Mesendoderm (in vitro differentiated cells): ENCODE results near the gene UNC79.
A peak's percentile ranks its signal among the peaks of the same experiment; 100 is the strongest.

Source experiments
- DNase-seq: peaks from one replicate; pipeline ENCODE4 v3.0.0; 2013
- H2AK5ac ChIP-seq: 2 replicates; pipeline ENCODE4 v1.6.1; 2013; ENCODE audit warnings: low read length, inconsistent platforms
- H2BK120ac ChIP-seq: 2 replicates; pipeline ENCODE4 v1.6.1; 2013; ENCODE audit warnings: low read depth, mild to moderate bottlenecking, low read length, moderate library complexity, mixed read lengths
- H2BK15ac ChIP-seq: replicated peaks from 2 replicates; pipeline ENCODE4 v1.6.1; 2013; ENCODE audit warnings: low read depth, mild to moderate bottlenecking, moderate library complexity
- H2BK5ac ChIP-seq: 2 replicates; pipeline ENCODE4 v1.6.1; 2013; ENCODE audit warnings: low read length, inconsistent platforms
- H3K18ac ChIP-seq: 2 replicates; pipeline ENCODE4 v1.6.1; 2013; ENCODE audit warnings: mild to moderate bottlenecking, low read length, mixed read lengths
- H3K23ac ChIP-seq: one replicate; pipeline ENCODE4 v1.6.1; 2013; ENCODE audit warnings: low read length
- H3K27ac ChIP-seq: 2 replicates; pipeline ENCODE4 v1.5.1; 2013; ENCODE audit warnings: low read depth, mild to moderate bottlenecking, inconsistent platforms, low read length, moderate library complexity
- H3K27me3 ChIP-seq: 2 replicates; pipeline ENCODE4 v1.6.1; 2013; ENCODE audit warnings: low read length, control low read depth, mild to moderate bottlenecking, inconsistent platforms; ENCODE audit not compliant: insufficient read depth, poor library complexity
- H3K36me3 ChIP-seq: 2 replicates; pipeline ENCODE4 v1.6.1; 2013; ENCODE audit warnings: low read length, inconsistent platforms; ENCODE audit not compliant: control insufficient read depth, insufficient read depth
- H3K4ac ChIP-seq: one replicate; pipeline ENCODE4 v1.6.1; 2013; ENCODE audit warnings: low read depth, mild to moderate bottlenecking, low read length, moderate library complexity
- H3K4me1 ChIP-seq: 2 replicates; pipeline ENCODE4 v1.6.1; 2013; ENCODE audit warnings: low read depth, low read length, inconsistent platforms; ENCODE audit not compliant: control insufficient read depth
- H3K4me2 ChIP-seq: 2 replicates; pipeline ENCODE4 v1.6.1; 2013; ENCODE audit warnings: low read length
- H3K4me3 ChIP-seq: 2 replicates; pipeline ENCODE4 v1.5.1; 2013; ENCODE audit warnings: mild to moderate bottlenecking, low read length
- H3K56ac ChIP-seq: one replicate; pipeline ENCODE4 v1.6.1; 2013; ENCODE audit warnings: low read length
- H3K79me1 ChIP-seq: 2 replicates; pipeline ENCODE4 v1.6.1; 2013; ENCODE audit warnings: low read length, inconsistent platforms
- H3K79me2 ChIP-seq: 2 replicates; pipeline ENCODE4 v1.6.1; 2013; ENCODE audit warnings: mild to moderate bottlenecking, low read length; ENCODE audit not compliant: control insufficient read depth, insufficient read depth
- H3K9ac ChIP-seq: 2 replicates; pipeline ENCODE4 v1.6.1; 2013; ENCODE audit warnings: low read length, inconsistent platforms
- H4K5ac ChIP-seq: one replicate; pipeline ENCODE4 v1.6.1; 2013; ENCODE audit warnings: low read length
- H4K8ac ChIP-seq: one replicate; pipeline ENCODE4 v1.6.1; 2013; ENCODE audit warnings: low read depth, mild to moderate bottlenecking, control low read depth, low read length, moderate library complexity
- WGBS: extraction: QIAGEN DNeasy Blood & Tissue Kit; methylation state at CpG from one replicate; pipeline ENCODE4 v1.1.7; 2013; ENCODE audit warnings: low lambda C conversion rate, missing lambda C conversion rate; ENCODE audit not compliant: insufficient coverage; ENCODE audit errors: extremely low coverage; 5-methylcytosine and 5-hydroxymethylcytosine counted together

Gene UNC79

GRCh38 chr14:93579178-93579577 is 148.4 kb downstream of the UNC79 start:
- Histone ChIP-seq H2BK120ac (no peak overlapping the region), H3K18ac (no peak overlapping the region), H2AK5ac (no peak overlapping the region), H3K79me2 (no peaks in the 10 kb centered on the region), H3K4ac (no peak overlapping the region), H4K5ac (no peak overlapping the region), H4K8ac (no peak overlapping the region), H3K27ac (no peak overlapping the region), H3K4me2 (no peak overlapping the region), H3K36me3 (no peaks in the 10 kb centered on the region), H3K23ac (no peak overlapping the region), H2BK15ac (no peak overlapping the region), H3K4me3 (no peak overlapping the region), H3K79me1 (no peaks in the 10 kb centered on the region), H2BK5ac (no peak overlapping the region), H3K56ac (no peak overlapping the region), H3K4me1 (no peaks in the 10 kb centered on the region), H3K27me3 (no peaks in the 10 kb centered on the region), H3K9ac (no peak overlapping the region)
- DNase-seq = no peak
- WGBS = no CpG with 5 or more reads among the region's 3 CpGs

- no peak overlapping the region for H2AK5ac ChIP-seq
- no peak for DNase-seq
- H3K4ac ChIP-seq = no peak overlapping the region
- H3K9ac ChIP-seq = no peak overlapping the region
- H3K4me2 ChIP-seq = no peak overlapping the region
- no peaks in the 10 kb centered on the region for H3K79me1 ChIP-seq
- no peak overlapping the region for H2BK15ac ChIP-seq
- no peak overlapping the region for H3K18ac ChIP-seq
- H2BK120ac ChIP-seq = no peak overlapping the region
- no CpG with 5 or more reads among the region's 10 CpGs for WGBS
- no peak overlapping the region for H3K23ac ChIP-seq
- no peaks in the 10 kb centered on the region for H3K27me3 ChIP-seq
- H3K79me2 ChIP-seq = no peaks in the 10 kb centered on the region
- no peaks in the 10 kb centered on the region for H3K4me1 ChIP-seq
- H3K4me3 ChIP-seq = no peak overlapping the region
- H4K8ac ChIP-seq = no peak overlapping the region
- H3K56ac ChIP-seq = no peak overlapping the region
- H3K27ac ChIP-seq = no peak overlapping the region
- H2BK5ac ChIP-seq = no peak overlapping the region
- no peak overlapping the region for H4K5ac ChIP-seq
- H3K36me3 ChIP-seq = no peaks in the 10 kb centered on the region
Observed at GRCh38 chr14:93582516-93582915, 151.8 kb downstream of the UNC79 start.

GRCh38 chr14:93587330-93587729 is 156.6 kb downstream of the UNC79 start:
- no peak overlapping the region for H3K23ac ChIP-seq
- no peaks in the 10 kb centered on the region for H3K4me1 ChIP-seq
- H2BK15ac ChIP-seq = no peak overlapping the region
- no peak overlapping the region for H3K56ac ChIP-seq
- no peak overlapping the region for H4K5ac ChIP-seq
- no peaks in the 10 kb centered on the region for H3K79me2 ChIP-seq
- H2BK120ac ChIP-seq = no peak overlapping the region
- no peak overlapping the region for H4K8ac ChIP-seq
- no CpG with 5 or more reads among the region's 3 CpGs for WGBS
- H2BK5ac ChIP-seq = no peak overlapping the region
- no peaks in the 10 kb centered on the region for H3K79me1 ChIP-seq
- no peak for DNase-seq
- no peak overlapping the region for H3K9ac ChIP-seq
- H3K18ac ChIP-seq = no peak overlapping the region
- no peak overlapping the region for H3K4me2 ChIP-seq
- H3K36me3 ChIP-seq = no peaks in the 10 kb centered on the region
- H3K4ac ChIP-seq = no peak overlapping the region
- H3K27me3 ChIP-seq = no peaks in the 10 kb centered on the region
- H2AK5ac ChIP-seq = no peak overlapping the region
- no peak overlapping the region for H3K27ac ChIP-seq
- no peak overlapping the region for H3K4me3 ChIP-seq

- no peak for DNase-seq
Observed at GRCh38 chr14:93591506-93591905, 160.8 kb downstream of the UNC79 start.

GRCh38 chr14:93592786-93593185 is 162.0 kb downstream of the UNC79 start:
- H3K9ac ChIP-seq = no peak overlapping the region
- H3K79me2 ChIP-seq = no peaks in the 10 kb centered on the region

More at GRCh38 chr14:93591506-93591905, 160.8 kb downstream of the UNC79 start:
- H4K5ac ChIP-seq = no peak overlapping the region
- H3K79me2 ChIP-seq = no peaks in the 10 kb centered on the region
- H3K27me3 ChIP-seq = no peaks in the 10 kb centered on the region
- no peak overlapping the region for H2BK120ac ChIP-seq
- no peak overlapping the region for H3K4me2 ChIP-seq
- H3K56ac ChIP-seq = no peak overlapping the region
- no peak overlapping the region for H2BK5ac ChIP-seq
- H3K4me3 ChIP-seq = no peak overlapping the region
- no peak overlapping the region for H3K18ac ChIP-seq
- WGBS = no CpG with 5 or more reads among the region's 10 CpGs
- H3K4me1 ChIP-seq = no peaks in the 10 kb centered on the region
- H3K4ac ChIP-seq = no peak overlapping the region
- no peaks in the 10 kb centered on the region for H3K36me3 ChIP-seq
- no peak overlapping the region for H2AK5ac ChIP-seq
- no peak overlapping the region for H3K23ac ChIP-seq
- H4K8ac ChIP-seq = no peak overlapping the region
- no peaks in the 10 kb centered on the region for H3K79me1 ChIP-seq
- H2BK15ac ChIP-seq = no peak overlapping the region
- H3K9ac ChIP-seq = no peak overlapping the region
- no peak overlapping the region for H3K27ac ChIP-seq

GRCh38 chr14:93606091-93606490 is 175.4 kb downstream of the UNC79 start:
- Histone ChIP-seq H3K18ac (no peak overlapping the region), H4K5ac (no peak overlapping the region), H3K27ac (no peak overlapping the region), H3K79me1 (no peaks in the 10 kb centered on the region), H3K4me1 (no peaks in the 10 kb centered on the region), H3K4me3 (no peak overlapping the region), H3K23ac (no peak overlapping the region), H2BK120ac (no peak overlapping the region), H2BK15ac (no peak overlapping the region), H3K36me3 (no peaks in the 10 kb centered on the region), H3K79me2 (no peaks in the 10 kb centered on the region), H3K9ac (no peak overlapping the region), H2AK5ac (no peak overlapping the region), H3K56ac (no peak overlapping the region), H3K4ac (no peak overlapping the region), H3K27me3 (no peaks in the 10 kb centered on the region), H2BK5ac (no peak overlapping the region), H3K4me2 (no peak overlapping the region), H4K8ac (no peak overlapping the region)
- no peak for DNase-seq

More at GRCh38 chr14:93592786-93593185, 162.0 kb downstream of the UNC79 start:
- H3K4me2 ChIP-seq = no peak overlapping the region
- H3K4ac ChIP-seq = no peak overlapping the region
- no peak overlapping the region for H2BK5ac ChIP-seq
- no peak overlapping the region for H2BK120ac ChIP-seq
- peak; percentile 82 for DNase-seq
- H3K18ac ChIP-seq = no peak overlapping the region
- no peak overlapping the region for H2BK15ac ChIP-seq
- H3K23ac ChIP-seq = no peak overlapping the region
- no peaks in the 10 kb centered on the region for H3K36me3 ChIP-seq
- no peak overlapping the region for H3K4me3 ChIP-seq
- H3K4me1 ChIP-seq = no peaks in the 10 kb centered on the region
- no peak overlapping the region for H4K5ac ChIP-seq
- whole genome bisulfite sequencing = no CpG with 5 or more reads among the region's 3 CpGs
- H3K79me1 ChIP-seq = no peaks in the 10 kb centered on the region
- H3K56ac ChIP-seq = no peak overlapping the region
- H3K27me3 ChIP-seq = no peaks in the 10 kb centered on the region
- H4K8ac ChIP-seq = no peak overlapping the region
- no peak overlapping the region for H2AK5ac ChIP-seq
- H3K27ac ChIP-seq = no peak overlapping the region
